ENCODE data around the gene DOK3.
A peak's percentile ranks its signal among the peaks of the same experiment; 100 is the strongest.
"Not testable (repeated sequence)": the region's sequence is repeated elsewhere in the genome, so short reads cannot be mapped to it uniquely, and the experiment has no call there.

DOK3 gene

DNA sequence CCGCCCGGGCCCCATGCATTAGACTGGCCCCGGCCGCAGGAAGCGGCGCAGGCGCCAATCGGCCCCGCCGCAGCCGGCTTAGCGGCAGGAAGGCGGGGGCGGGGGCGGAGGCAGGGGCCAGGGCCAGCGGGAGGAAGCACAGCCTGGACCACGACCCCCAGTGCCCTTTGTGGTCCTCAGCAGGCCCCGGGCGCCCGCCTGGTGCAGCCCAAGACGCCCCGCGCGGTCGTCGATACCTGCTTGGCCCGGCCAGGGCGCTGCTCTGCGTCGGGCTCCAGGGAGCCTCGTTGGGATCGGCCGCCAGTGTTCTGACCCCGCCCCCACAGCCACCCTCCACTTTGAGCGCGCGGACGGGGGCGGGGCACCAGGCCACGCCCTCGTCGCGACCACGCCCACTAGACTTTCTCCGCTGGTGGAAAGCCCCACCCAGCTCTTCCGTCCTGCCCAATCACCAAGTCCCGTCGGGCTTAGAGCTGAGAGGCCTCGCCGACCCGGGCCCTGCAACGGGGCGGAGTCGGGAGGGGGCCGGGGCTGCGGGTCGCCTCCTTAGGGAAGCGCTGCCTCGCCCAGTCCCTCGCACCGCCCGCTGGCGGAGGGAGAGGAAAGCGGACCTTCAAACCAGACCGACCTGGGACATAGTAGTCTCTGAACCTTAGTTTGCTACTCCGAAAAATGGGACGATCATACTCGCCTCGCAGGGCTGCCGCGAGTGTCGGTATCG lies 12.2 kb downstream of the DOK3 start, which contains the start of gene PDLIM7:
Gene PDLIM7 (minus strand): TSS at position 313 of the 721 bp plus-strand sequence. CDS start 1,092 bp downstream, outside the sequence.
- DNase-seq (ENCODE audit: low read depth, low spot score), result peak; percentile 85

DNA sequence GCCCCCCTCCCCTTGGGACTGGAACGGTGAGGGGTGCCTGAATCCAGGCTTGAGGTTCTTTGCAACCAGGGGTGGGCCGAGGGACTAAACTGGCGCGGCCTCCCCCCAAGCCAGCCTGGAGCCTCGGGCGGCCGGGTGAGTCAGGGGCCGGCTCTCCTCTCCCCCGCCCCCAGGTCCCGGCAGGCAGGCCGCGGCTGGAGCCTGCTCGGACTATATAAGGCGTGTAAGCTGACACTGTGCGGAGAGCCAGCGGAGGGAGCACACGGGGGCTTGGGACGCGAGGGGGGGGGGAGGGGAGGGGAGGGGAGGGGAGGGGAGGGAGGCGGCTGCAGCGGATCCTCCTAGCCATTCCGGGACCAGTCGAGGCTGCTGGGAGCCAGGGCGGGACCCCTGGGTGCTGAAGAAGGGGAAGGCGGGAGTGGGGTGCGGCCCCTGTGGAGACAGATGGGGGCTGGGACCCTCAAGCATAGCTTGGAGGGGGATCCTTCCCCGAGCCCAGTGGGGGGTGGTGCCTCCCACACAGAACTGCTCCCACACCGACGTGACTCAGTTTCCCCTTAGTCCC lies 12.8 kb downstream of the DOK3 start:
- no peak for DNase-seq (ENCODE audit: low read depth, low spot score)

DNA sequence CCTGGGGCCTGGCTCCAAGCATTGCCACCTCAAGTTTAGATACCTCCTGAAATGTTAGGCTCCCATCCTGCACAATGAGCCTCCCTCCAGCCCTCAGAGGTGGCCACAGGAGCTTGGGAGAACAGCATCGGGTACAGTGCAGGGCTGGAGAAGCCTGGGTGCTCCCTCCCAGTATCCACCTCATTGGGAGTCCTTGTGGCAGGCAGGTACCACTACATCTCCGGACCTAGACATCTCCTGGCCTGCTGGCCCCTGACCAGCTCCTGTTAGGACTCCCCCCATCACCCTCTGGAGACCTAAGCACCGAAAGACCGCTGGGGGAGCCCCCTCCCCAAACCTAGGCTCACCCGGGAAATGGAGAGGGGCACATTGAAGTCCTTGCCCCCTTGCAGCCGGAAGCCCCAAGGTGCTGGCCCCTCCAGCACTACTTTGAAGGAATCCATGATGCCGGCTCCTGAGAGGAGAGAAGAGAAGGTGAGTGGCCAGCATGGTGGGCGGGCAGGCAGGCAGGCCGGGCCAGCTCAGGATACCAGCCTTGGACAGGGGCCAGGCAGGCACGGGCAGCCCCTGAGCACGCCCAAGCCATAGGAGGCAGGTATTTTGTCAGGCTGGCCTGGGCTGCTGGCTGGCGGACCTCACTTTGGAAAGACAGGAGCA lies 13.4 kb downstream of the DOK3 start:
- no peak for DNase-seq (ENCODE audit: low read depth, low spot score)

DNA sequence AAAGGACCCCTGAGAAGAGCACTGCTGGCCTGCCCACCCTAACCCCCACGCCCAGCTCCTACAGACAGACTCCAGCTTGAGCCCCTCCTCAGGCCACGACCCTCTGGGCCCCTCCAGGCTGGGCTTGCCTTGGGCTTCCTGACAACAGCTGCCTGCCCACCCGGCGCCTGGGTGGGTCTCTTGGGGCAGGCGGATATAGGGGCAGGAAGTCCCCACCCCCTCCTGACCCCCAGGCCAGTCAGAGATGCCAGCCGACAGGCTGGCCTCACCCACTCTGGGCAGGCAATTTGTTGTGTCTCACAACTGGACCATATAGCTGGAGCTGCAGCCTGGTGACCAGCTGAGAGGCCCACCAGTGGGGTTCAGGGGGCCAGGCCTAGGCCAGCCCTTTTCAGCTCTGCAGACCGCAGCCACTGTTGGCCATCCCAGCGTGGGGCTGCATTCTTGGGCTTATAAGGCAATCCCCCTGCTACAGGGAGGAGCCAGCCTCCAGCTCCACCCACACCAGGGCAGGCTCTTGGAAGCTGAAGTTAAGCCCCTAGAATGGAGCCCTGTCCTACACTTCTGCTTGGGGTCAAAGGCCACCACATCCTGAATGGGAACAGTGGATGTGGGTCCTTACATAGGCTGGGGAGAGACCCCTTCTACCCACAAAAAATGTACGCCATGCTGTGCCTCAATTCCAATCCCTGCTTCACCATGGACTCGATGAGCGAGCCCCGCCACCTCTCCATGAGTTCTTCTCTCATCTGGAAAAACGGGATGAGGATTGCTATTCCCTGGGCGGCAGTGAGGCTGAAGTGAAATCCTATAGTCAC lies 14.2 kb downstream of the DOK3 start:
- DNase-seq (ENCODE audit: low read depth, low spot score), result no peak

DNA sequence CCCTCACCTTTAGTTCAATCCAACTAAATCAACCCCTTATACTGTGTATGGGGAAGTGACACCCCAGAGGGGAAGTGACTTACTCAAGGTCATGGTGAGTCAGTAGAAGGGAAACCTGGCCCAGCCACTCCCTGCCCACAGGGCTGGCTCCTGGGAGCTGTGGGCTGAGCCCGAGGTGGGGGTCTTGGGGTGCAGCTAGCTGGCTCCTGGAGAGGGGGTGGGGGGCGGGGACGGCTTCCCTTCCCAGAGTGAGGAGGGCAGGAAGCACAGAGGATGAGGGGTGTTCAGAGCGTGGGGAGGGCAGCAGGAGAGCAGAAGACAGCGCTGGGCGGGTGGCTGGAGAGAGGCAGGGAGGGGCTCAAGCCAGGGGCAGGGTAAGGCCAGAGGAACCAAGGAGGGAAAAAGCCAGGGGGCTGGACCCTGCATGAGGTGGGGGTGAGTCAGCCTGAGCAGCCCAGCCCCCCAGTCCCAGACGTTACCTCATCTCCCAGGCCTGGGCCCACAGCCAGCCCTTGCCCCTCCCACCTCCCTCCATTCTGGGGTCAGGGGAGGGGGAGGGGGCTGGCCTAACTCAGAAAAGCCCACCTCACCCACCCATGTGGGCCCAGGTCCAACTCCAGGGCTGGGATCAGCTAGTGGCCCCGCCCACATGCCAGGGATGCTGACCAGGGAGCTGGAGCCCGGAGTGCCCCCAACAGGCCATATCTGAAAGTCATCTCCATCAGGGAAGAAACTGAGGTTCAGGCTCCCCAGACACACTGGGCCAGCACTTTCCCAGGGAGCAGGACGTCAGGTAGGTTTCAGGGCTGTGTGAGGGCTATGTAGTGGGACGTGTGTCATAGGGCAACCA lies 15.1 kb downstream of the DOK3 start:
- no peak for DNase-seq (ENCODE audit: low read depth, low spot score)

DNA sequence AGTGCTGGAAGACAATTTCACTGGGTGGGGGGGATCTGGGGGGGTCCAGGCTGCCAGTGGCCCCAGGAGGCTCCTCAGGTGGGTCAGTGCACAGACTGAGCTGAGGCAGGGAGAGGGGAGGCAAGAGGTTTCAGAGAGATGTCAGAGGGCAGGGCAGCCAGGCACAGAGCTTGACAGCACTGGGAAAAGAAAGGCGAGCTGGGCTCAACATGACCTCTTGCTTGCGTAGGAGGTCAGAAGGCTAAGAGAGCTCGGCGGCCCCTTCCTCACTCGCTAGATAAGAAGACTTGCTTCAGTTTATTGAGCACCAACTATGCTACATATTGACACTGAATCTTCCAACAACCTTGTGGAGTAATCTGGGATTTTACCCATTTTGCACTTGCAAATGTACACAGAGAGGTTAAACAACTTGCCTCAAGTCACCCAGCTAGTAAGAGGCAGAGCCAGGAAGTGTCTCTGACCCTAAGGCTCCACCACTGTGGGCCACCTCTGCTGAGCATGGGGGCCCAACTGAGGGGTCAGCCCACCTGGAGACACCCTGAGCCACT lies 15.8 kb downstream of the DOK3 start:
- no peak for DNase-seq (ENCODE audit: low read depth, low spot score)

DNA sequence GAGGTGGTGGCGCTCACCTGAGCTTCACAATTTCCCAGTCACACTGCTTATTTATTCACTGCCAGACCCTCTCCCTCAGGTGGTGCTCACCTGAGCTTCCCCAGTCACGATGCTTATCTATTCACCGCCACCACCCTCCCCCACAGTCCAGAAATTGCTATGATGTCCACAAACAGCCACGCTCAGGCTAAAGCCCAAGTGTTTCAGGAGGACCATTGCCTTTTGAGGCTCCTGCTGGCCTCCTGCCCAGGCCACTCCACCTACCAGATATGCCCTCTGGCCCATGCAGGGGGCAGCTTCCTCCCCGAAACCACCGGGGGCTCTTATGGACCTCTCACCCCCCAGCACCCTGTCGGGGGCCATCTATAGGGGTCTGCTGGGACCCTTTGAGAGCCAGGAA lies 16.8 kb downstream of the DOK3 start:
- no peak for DNase-seq (ENCODE audit: low read depth, low spot score)

DNA sequence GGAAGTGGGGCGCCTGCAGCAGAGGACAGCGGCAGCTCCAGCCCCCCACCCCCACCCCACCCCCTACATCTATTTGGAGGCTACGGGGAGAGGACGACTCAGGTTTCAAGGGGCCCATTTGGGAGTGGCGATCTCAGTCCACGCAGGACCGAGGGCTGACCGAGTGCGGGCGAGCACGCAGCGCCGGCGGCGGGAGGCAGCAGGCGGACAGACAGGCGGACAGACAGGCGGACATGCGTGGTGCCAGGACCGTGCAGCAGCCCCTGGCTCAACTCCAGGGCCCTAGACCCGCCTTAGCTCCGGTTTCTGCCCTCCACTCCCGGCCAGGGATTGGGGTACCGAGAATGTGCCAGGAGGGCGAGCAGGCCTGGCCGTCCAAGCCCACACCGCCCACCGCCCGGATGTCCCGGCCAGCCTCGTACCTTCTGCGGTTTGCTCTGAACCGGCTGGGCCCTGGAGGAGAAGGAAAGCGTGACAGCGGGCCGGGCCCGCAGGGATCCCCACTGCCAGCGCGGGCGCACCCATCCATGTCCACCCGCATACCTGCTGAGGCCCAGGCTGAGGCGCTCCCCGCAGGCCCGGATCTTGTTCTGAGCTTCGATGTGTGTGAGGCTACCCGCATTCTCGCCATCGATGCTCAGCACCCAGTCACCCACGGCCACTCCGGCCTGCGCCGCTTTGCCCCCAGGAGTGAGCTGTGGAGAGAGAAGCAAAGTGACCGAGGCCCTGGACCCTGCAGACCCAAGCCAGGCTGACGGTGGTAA lies 17.5 kb downstream of the DOK3 start:
- no peak for DNase-seq (ENCODE audit: low read depth, low spot score)

DNA sequence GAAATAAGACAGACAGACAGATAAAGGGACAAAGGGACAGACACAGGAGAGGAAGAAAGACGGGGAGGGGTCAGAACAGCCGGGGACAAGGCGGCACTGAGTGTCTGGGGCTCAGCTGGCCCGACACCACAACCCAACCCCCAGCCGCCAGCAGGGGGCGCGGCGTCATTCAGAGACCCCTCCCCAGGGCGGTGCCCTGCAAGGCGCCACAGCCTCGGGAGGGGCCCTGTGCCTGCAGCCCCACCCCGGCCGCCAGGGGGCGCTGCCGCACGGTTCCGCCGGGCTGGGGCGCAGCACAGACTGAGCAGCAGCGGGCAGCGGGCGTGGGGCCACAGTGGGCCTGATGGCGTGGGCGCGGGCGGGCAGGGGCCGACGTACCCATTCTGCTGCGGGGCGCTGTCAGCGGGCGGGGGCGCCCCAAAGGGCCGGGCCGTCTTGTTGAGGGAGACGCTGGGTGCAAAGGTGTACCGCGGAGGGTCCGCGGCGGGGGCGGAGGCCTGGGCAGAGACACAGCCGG lies 18.1 kb downstream of the DOK3 start:
- no peak for DNase-seq (ENCODE audit: low read depth, low spot score)

DNA sequence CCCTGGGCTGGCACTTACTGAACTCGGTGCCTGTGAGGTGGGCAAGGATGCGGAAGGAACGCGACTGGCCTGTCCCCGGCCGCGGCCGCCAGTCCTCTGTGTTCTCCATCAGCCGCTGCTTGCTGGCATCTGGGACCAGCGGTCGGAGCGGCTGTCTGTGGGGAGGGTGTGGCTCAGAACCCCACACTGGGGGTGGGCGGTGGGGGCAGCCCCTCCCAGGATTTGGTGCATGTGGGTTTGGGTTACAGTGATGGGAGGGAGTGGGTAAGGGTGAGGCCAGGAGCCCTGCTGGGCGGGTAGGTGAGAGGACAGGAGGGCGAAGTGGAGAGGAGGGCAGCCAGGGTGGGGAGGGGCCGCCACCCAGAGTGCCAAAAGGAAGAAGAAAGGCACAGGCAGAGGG lies 18.6 kb downstream of the DOK3 start:
- no peak for DNase-seq (ENCODE audit: low read depth, low spot score)

DNA sequence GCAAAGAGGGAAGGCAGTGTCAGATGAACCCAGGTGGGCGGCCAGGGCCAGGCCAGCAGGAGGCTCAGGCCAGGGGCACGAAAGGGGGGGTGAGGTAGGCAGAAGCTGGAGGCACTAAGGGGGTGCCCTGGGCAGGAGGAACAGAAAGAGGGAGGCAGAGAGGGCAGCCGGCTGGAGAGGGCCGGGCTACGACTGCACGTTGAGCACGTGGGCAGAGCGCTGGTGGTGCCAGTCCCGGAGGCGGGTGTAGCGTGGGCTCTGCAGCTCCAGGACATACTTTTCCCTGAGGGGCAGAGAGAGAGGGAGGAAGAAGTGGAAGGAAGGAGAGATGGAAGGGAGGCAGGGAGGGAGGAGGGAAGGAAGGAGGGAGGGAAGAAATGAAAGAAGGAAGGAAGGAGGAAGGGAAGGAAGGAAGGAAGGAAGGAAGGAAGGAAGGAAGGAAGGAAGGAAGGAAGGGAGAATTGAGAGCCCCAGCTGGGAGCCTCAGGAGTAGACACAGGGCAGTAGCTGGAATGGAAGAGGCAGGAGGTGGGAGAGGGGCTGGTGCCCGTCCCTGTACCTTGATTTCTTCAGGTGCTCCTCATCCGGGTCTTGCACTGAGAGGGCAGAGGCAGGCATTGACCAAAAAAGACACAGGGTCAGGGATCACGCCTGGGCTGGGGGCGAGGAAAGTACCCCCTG lies 19.2 kb downstream of the DOK3 start:
- DNase-seq (ENCODE audit: low read depth, low spot score), result no peak

DNA sequence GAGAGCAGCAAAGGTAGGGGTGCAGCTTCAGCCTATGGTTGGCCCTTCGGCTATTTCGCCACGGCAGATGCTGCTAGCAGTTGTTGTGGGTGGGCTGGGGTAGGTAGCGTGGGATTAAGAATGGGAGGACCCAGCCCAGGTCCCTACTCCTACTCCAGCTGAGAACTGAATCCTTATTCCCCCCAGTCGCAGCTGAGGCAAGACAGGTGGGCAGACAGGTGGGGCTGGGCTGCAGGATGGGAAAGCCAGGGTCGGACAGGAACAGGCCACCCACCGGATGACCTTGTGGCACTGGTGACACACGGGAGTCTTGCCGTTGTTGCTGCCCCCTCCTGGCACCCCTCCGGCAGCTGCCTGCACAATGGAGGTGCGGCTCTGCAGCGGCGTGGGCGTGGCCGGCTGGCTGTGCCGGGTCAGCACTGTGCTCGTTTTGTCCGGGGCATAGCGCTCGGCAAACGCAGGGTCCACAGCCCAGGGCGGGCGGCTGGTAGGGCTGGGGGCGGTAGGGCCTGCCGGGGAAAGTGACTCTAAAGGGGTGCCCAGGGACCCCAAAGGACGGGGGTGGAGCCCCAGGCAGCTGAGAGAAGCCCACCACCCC lies 20.4 kb downstream of the DOK3 start:
- no peak for DNase-seq (ENCODE audit: low read depth, low spot score)

DNA sequence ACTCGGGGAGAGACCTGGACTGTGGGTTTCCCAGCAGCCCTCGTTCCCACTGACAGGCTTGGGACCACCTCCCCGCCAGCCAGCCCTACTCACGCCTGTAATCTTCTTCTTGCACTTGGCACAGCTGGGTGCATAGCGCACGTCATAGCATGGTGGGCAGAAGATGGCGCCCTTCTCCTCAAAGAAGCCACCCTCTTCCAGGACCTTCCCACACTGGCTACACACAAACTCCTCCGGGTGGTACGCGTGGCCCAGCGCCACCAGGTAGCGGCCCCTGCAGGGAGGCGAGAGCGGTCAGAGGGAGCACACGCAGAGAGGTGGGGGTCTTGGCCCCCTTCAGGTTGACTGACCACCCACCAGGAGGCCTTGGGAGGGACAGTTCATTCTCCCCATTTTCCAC lies 21.7 kb downstream of the DOK3 start:
- DNase-seq (ENCODE audit: low read depth, low spot score), result no peak

DNA sequence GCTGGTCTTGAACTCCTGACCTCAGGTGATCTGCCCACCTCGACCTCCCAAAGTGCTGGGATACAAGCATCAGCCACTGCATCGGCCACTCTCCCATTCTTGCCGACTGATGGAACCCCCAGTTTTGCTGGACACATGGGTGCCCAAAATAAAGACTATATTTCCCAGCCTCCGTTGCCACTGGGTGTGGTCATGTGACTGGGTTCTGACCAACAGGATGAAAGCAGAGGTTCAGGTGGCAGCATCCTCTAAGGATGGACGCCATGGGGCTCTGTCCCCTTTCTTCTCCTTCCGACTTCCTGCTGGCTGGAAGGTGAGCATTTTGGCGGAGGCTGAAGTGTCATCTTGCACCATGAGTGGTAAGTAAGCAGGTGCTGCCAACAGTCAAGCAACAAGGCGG lies 22.5 kb downstream of the DOK3 start:
- no peak for DNase-seq (ENCODE audit: low read depth, low spot score)

DNA sequence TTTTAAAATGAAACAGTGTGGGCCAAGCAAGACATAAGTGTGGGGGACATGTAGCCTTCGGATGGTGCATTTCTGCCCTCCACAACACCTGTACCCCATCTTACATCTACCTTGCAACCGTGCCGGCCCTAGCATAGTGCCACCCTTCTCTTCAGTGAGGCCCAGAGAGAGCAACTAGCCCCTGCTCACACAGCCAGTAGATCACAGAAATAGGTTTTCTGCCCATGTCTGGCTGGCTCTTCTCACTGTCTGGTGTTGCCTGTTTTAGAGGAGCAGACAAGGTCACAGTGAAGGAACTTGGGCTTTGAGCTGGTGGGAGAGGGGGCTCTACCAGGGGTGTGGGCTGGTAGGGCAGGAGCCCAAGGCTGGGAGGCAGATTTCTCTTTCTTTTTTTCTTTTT lies 23.4 kb downstream of the DOK3 start:
- no peak for DNase-seq (ENCODE audit: low read depth, low spot score)

DNA sequence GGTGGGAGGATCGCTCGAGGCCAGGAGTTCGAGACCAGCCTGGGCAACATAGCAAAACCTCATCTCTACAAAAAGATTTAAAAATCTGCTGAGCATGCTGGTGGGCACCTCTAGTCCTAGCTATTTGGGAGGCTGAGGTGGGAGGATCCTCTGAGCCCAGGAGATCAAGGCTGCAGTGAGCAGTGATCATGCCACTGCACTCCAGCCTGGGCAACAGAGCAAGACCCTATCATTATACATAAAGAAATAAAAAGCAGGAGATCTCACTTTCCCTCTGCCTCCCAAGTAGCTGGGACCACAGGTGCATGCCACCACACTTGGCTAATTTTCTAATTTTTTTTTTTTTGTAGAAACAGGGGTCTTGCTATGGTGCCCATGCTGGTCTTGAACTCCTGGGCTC lies 23.9 kb downstream of the DOK3 start:
- DNase-seq (ENCODE audit: low read depth, low spot score), result not testable (repeated sequence)

DNA sequence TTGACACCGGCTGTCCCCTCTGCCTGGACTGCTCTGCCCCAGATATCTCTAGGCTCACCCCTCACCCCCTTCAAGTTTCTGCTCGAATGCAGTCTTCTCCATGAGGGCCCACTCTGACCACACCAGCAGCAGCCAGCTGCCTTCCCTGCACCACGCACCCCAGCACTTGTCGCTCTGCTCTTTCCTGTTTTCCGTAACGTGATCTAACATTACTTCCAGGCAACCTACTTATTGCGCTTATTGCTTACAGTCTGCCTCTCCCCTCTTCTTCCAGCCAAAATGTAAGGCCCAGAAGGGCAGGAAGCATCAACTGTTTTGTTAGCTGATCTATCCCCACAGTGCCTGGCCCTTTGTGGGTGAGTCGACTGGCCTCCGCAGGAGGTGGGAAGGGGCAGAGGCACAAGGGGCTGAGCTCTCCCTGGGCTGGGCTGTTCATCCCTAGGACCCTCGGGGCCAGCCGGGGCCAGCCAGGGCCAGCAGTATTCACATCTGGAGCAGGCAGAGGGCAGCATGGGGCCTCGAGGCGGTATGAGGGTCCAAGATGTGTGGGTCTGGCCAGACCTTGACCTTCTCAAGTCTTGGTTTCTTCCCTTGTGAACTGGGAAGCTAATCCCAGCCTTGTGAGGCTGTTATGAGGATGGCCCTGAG lies 24.6 kb downstream of the DOK3 start:
- DNase-seq (ENCODE audit: low read depth, low spot score), result no peak
